Spleen (tissue), 7 donors: ENCODE measurements around the gene LRRC4C.

ENCODE experiments used
- POLR2A ChIP-seq, 3 donors: fragments of 450-650 bp; IDR thresholded peaks; one replicate each; pipeline ENCODE4 v1.5.1; 2017; ENCODE audit warnings: antibody characterized with exemption in 3 of 3, mild to moderate bottlenecking in 1 of 3
- TF ChIP-seq, protein P1 (sequence below), 11 experiments: fragments of 200-600 bp in 7 of 11; fragments of 450-650 bp in 4 of 11; sonication (generic) in 4 of 11; IDR thresholded peaks in 8 of 11; conservative IDR thresholded peaks in 3 of 11; 1 replicate in 7 of 11; 2 replicates in 4 of 11; pipeline versions ENCODE4 v1.4.0 to v1.8.0; 2016 to 2021; ENCODE audit warnings: antibody characterized with exemption in 11 of 11, inconsistent platforms in 4 of 11, mild to moderate bottlenecking in 1 of 11
- donor health status: DM: no; HTN: no; CAD: no; lungs with moderate emphysema.
- donor health status: DM: no; HTN: no; CAD: no.
- donor health status: DM: no; HTN: no; CAD: no.

DNA sequence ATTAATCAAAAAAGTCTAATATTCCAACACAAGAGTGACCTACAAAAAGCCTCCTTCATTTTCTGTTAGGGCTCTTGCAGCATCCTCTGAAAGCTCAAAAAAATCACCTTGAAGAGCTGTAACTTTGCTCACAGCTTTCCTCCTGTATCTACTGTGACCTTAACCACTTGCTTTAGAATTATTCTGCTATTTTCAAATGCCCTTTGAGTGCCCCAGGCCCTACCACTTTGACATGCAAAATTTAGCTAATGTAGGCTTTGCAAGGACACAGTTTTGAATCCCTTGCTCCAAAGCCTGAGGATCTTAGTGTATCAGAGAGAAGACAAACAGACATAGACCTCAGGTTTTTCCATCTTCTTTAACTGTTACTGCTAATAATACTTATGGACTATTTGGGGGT lies 253.1 kb downstream of the LRRC4C start:
- TF ChIP-seq, protein P1, sequence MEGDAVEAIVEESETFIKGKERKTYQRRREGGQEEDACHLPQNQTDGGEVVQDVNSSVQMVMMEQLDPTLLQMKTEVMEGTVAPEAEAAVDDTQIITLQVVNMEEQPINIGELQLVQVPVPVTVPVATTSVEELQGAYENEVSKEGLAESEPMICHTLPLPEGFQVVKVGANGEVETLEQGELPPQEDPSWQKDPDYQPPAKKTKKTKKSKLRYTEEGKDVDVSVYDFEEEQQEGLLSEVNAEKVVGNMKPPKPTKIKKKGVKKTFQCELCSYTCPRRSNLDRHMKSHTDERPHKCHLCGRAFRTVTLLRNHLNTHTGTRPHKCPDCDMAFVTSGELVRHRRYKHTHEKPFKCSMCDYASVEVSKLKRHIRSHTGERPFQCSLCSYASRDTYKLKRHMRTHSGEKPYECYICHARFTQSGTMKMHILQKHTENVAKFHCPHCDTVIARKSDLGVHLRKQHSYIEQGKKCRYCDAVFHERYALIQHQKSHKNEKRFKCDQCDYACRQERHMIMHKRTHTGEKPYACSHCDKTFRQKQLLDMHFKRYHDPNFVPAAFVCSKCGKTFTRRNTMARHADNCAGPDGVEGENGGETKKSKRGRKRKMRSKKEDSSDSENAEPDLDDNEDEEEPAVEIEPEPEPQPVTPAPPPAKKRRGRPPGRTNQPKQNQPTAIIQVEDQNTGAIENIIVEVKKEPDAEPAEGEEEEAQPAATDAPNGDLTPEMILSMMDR (IDR thresholded peaks at IDR 0.05 in 8 of 11, conservative IDR thresholded peaks at IDR 0.05 in 3 of 11), result no peak
- no peak for TF ChIP-seq POLR2A (IDR thresholded peaks at IDR 0.05)
